DND-41 (cell line): ENCODE data around the gene ITGB2.

Experiments used
- CTCF ChIP-seq: IDR thresholded peaks from 2 replicates; pipeline ENCODE4 v1.5.1; 2012; ENCODE audit warnings: borderline replicate concordance, low read length, moderate library complexity, mild to moderate bottlenecking; ENCODE audit not compliant: poor library complexity, severe bottlenecking; ENCODE audit errors: extremely low read depth
- EZH2 ChIP-seq: IDR thresholded peaks from 3 replicates; pipeline ENCODE4 v1.6.1; 2012; ENCODE audit warnings: borderline replicate concordance, low read depth, mild to moderate bottlenecking, moderate library complexity, low read length, inconsistent platforms; ENCODE audit not compliant: severe bottlenecking

- no peak for TF ChIP-seq CTCF
- no peak for TF ChIP-seq EZH2
Measured at GRCh38 chr21:44939532-44940115, 18.9 kb upstream of the ITGB2 start, which contains the start of gene SLX9.
